Left lung (tissue), 10 donors: Measurements from ENCODE around the gene IKZF1. TPM values are rescaled to one million over a fixed set of nuclear protein-coding genes. Genes with fewer than 3 reads are reported as not detected.

Source experiments
- ATAC-seq: fragments of 200-7000 bp; cut with Tn5 transposase; one replicate; pipeline ENCODE4 v1.9.1; 2020; ENCODE audit warnings: moderate library complexity
- DNase-seq, 4 donors: peaks; one replicate each; pipeline ENCODE4 v3.0.0-alpha.2; 2013 to 2020
- H3K27ac ChIP-seq, 2 donors: fragments of 200-600 bp; sonication (generic) in 1 of 2; one replicate each; pipeline versions ENCODE4 v1.5.0 to v1.8.0; 2020 to 2021
- H3K27me3 ChIP-seq, 2 donors: fragments of 200-600 bp; sonication (generic) in 1 of 2; one replicate each; pipeline versions ENCODE4 v1.5.0 to v1.8.0; 2020 to 2021
- H3K36me3 ChIP-seq, 2 donors: fragments of 200-600 bp; sonication (generic) in 1 of 2; one replicate each; pipeline versions ENCODE4 v1.5.0 to v1.8.0; 2020 to 2021
- H3K4me1 ChIP-seq, 2 donors: fragments of 200-600 bp; one replicate each; pipeline ENCODE4 v1.8.0; 2021
- H3K4me3 ChIP-seq, 2 donors: fragments of 200-600 bp; sonication (generic) in 1 of 2; one replicate each; pipeline versions ENCODE4 v1.5.0 to v1.8.0; 2020 to 2021; ENCODE audit warnings: mild to moderate bottlenecking in 1 of 2
- H3K9me3 ChIP-seq, 2 donors: fragments of 200-600 bp; sonication (generic) in 1 of 2; one replicate each; pipeline versions ENCODE4 v1.5.0 to v1.8.0; 2020 to 2021
- intact Hi-C, 2 donors: fragments of 100-400 bp; cut with DNase I; formaldehyde crosslinking; loops; one replicate each; pipeline versions ENCODE4 v1.11.2 to v1.14.2; 2022
- polyA plus RNA-seq, 6 donors: library from polyadenylated mRNA; unstranded; fragments of 120-200 nt; gene quantifications; one replicate each; pipeline ENCODE4 v1.2.1, GENCODE V29; 2013; ENCODE audit not compliant: insufficient read length in 6 of 6
- total RNA-seq, 2 donors: library from RNA; stranded (reverse); fragmentation: NEBNext Ultra II Directional; extraction: Animal tissue kit (Norgen Biotek cat#: 25700); gene quantifications; one replicate each; pipeline ENCODE4 v1.2.1, GENCODE V29; 2021
- TF ChIP-seq, protein P1 (sequence below), 2 donors: fragments of 200-600 bp; sonication (generic) in 1 of 2; IDR thresholded peaks; one replicate each; pipeline versions ENCODE4 v1.5.0 to v1.8.0; 2021; ENCODE audit warnings: antibody characterized with exemption in 2 of 2
- donor health status: DM: no; HTN: yes; CAD: no.
- donor health status: DM: no; HTN: no; CAD: no.

Gene IKZF1
- total and polyA plus RNA-seq, 8 donors = 1.9 to 50.2 (median 2.3) TPM

DNA sequence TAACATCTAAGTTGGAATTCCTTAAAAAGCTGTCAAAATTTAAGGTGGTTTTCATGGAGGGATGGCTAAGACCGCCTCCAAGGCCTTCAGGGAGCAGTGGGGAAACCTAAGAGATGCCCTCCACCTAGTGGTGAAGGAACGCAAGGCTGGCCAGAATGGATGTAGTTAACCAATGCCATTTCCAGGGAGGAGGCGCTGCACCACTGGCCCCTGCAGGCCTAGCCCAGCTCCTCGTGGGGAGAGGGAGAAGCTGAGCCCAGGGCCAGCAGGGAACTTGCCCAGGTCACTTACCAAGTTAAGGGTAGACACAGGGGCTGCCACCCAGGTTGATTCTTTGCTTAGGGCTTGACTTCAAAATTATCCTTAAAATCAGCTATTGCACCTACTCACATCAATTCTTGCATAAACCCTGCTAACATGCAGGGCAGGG, 113.6 kb downstream of the IKZF1 start:
- DNase-seq (peak; percentile 29 to 82 (median 70)), ATAC-seq (peak; percentile 96)
- TF ChIP-seq, protein P1, sequence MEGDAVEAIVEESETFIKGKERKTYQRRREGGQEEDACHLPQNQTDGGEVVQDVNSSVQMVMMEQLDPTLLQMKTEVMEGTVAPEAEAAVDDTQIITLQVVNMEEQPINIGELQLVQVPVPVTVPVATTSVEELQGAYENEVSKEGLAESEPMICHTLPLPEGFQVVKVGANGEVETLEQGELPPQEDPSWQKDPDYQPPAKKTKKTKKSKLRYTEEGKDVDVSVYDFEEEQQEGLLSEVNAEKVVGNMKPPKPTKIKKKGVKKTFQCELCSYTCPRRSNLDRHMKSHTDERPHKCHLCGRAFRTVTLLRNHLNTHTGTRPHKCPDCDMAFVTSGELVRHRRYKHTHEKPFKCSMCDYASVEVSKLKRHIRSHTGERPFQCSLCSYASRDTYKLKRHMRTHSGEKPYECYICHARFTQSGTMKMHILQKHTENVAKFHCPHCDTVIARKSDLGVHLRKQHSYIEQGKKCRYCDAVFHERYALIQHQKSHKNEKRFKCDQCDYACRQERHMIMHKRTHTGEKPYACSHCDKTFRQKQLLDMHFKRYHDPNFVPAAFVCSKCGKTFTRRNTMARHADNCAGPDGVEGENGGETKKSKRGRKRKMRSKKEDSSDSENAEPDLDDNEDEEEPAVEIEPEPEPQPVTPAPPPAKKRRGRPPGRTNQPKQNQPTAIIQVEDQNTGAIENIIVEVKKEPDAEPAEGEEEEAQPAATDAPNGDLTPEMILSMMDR (IDR thresholded peaks at IDR 0.05) = peak; percentile 77 to 88
- H3K36me3 ChIP-seq = no peaks in the 10 kb centered on the region
- H3K9me3 ChIP-seq = no peaks in the 10 kb centered on the region
- no peak overlapping the region for H3K27ac ChIP-seq
- no peak overlapping the region for H3K4me3 ChIP-seq
- intact Hi-C loops = no loop called here
- no peaks in the 10 kb centered on the region for H3K27me3 ChIP-seq
- peaks cover 0 to 41% of the 10 kb centered on the region in 2 donors for H3K4me1 ChIP-seq

- Histone ChIP-seq H3K36me3 (no peaks in the 10 kb centered on the region), H3K27me3 (no peaks in the 10 kb centered on the region), H3K4me1 (peaks cover 0 to 36% of the 10 kb centered on the region in 2 donors), H3K9me3 (no peaks in the 10 kb centered on the region), H3K4me3 (no peak overlapping the region), H3K27ac (no peak overlapping the region)
- peak; percentile 7 for ATAC-seq
- intact Hi-C loops = no loop called here
- no peak for DNase-seq
- TF ChIP-seq, protein P1 (IDR thresholded peaks at IDR 0.05) = no peak
Observed at GRCh38 chr7:50418526-50419290, 114.2 kb downstream of the IKZF1 start.

GRCh38 chr7:50421043-50421442, 116.5 kb downstream of the IKZF1 start:
- intact Hi-C loops = no loop called here
- Histone ChIP-seq H3K4me1 (peaks cover 0 to 23% of the 10 kb centered on the region in 2 donors), H3K27ac (no peak overlapping the region), H3K27me3 (no peaks in the 10 kb centered on the region), H3K36me3 (no peaks in the 10 kb centered on the region), H3K9me3 (no peaks in the 10 kb centered on the region), H3K4me3 (no peak overlapping the region)
- TF ChIP-seq, protein P1 (IDR thresholded peaks at IDR 0.05) = no peak
- DNase-seq (no peak), ATAC-seq (no peak)

- no peak overlapping the region for H3K27ac ChIP-seq
- H3K9me3 ChIP-seq = no peaks in the 10 kb centered on the region
- no peaks in the 10 kb centered on the region for H3K36me3 ChIP-seq
- intact Hi-C loops = no loop called here
- H3K4me1 ChIP-seq = peaks cover 0 to 4% of the 10 kb centered on the region in 2 donors
- TF ChIP-seq, protein P1 (IDR thresholded peaks at IDR 0.05) = no peak
- no peaks in the 10 kb centered on the region for H3K27me3 ChIP-seq
- ATAC-seq (peak; percentile 65), DNase-seq (no peak)
- no peak overlapping the region for H3K4me3 ChIP-seq
Observed at GRCh38 chr7:50422858-50423257, 118.3 kb downstream of the IKZF1 start.

DNA sequence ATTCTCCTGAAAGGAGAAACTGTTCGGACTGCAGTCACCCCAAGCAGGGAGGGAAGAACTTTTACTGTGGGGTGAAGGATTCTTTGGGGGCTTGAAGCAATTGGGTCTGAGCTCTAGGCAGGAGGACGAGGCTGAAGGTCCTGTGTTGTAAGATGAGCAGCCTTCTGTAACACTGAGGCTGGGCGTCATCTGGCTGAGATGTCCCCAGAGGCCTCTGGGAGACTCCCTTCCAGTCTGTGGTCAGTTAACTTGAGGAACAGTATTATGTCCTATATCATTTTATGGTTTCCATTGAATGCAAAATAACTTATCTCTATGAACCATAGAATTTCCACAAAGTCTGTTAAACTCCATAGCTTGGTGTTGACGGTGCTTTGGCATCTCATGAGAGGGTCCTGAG, 119.3 kb downstream of the IKZF1 start:
- no peak overlapping the region for H3K27ac ChIP-seq
- no peaks in the 10 kb centered on the region for H3K27me3 ChIP-seq
- H3K4me1 ChIP-seq = no peaks in the 10 kb centered on the region
- intact Hi-C loops = no loop called here
- TF ChIP-seq, protein P1 (IDR thresholded peaks at IDR 0.05) = no peak
- H3K9me3 ChIP-seq = no peaks in the 10 kb centered on the region
- no peak for DNase-seq
- H3K36me3 ChIP-seq = no peaks in the 10 kb centered on the region
- H3K4me3 ChIP-seq = no peak overlapping the region
- ATAC-seq = no peak
